GM18868 (cell line): ENCODE results near the gene NLGN1.
"Not testable (repeated sequence)": the region's sequence is repeated elsewhere in the genome, so short reads cannot be mapped to it uniquely, and the experiment has no call there.

Experiments
- ATAC-seq: cut with Tn5 transposase; IDR thresholded peaks from one replicate; pipeline ENCODE4 v1.9.1; 2021; ENCODE audit warnings: mild to moderate bottlenecking, moderate library complexity; ENCODE audit not compliant: unreplicated experiment

The NLGN1 gene

DNA sequence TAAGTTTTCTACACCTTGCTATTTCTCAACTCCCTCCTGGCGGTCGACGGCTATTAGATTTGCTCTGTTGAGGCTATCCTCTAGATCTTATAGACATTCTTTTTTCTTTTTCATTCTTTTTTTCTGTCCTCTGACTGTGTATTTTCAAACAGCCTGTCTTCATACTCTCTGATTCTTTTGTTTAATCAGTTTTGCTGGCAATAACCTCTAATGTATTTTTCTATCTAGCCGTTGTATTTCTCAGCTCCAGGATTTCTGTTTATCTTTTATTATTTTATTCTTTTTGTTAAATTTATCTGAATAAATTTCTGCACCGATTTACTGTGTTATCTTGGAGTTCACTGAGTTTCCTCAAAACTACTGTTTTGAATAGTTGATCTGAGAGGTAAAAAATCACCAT lies 31.5 kb downstream of the NLGN1 start:
- ATAC-seq = no peak

DNA sequence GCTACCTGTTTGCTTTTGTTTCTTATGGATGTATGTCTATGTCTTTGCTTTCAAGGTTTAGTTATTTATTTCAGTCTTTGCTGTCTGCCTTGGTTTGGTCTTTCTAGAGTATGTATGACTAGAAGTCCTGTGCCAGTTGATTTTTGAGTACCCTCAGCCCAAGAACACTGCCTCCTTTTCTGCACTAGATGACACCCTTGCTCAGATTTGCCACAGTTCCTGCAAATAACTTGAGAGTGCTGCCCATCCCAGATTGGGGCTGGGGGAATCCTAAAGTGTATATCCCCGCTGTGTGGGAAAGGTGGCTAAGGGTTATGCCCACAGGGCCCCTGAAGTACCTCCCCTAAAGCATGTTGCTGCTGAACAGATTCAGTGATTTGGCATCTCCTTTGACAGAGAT lies 32.0 kb downstream of the NLGN1 start:
- ATAC-seq = no peak

DNA sequence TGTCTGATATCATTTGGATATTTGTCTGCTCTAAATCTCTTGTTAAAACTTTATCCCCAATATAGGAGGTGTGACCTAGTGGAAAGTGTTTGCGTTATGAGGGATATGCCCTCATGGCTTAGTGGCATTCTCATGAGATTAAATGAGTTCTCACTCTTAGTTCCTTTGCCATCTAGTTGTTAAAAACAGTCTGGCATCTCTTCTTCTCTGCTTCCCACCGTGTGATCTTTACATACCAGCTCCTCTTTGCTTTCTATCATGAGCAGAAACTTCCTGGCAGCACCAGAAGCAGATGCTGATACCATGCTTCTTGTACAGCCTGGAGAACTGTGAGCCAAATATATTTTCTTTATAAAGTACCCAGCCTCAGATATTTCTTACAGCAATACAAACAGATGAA lies 33.0 kb downstream of the NLGN1 start:
- ATAC-seq = no peak

DNA sequence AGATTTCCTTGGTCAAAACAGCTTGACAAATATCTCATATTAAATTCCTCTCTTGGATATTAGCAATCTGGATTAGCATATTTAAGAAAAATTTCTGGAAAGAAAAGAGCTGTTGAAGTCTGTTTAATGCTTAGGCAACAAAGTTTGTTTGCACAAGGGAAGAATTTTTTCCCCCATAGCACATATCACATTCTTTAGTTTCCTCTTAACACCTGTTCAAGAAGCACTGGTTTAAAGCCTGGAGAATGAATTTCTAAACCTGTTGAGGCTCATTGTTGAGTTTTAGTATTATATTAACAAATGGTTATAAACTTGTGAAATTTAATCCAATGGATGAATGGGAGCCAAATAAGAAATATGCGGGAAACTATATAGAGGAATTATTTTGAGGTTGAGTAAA lies 41.5 kb downstream of the NLGN1 start:
- no peak for ATAC-seq

DNA sequence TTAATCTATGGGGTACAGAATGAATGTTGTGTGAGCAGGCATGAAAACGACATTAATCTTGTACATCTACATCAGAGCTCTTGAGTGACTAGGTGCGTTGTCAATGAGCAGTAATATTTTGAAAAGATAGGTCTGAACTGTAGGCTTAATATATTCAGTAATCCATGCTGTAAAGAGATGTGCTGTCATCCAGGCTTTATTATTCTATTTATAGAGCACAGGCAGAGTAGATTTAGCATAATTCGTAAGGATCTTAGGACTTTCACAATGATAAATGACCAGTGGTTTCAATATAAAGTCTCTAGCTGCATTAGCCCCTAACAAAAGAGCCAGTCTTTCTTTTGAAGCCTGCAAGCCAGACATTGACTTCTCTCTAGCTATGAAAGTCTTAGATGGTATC lies 43.0 kb downstream of the NLGN1 start:
- ATAC-seq = no peak

DNA sequence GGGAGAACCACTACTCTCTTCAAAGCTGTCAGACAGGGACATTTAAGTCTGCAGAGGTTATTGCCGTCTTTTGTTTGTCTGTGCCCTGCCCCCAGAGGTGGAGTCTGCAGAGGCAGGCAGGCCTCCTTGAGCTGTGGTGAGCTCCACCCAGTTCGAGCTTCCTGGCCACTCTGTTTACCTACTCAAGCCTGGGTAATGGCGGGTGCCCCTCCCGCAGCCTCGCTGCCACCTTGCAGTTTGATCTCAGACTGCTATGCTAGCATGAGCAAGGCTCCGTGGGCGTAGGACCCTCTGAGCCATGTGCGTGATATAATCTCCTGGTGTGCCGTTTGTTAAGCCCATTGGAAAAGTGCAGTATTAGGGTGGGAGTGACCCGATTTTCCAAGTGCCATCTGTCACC lies 54.0 kb downstream of the NLGN1 start:
- ATAC-seq = not testable (repeated sequence)

DNA sequence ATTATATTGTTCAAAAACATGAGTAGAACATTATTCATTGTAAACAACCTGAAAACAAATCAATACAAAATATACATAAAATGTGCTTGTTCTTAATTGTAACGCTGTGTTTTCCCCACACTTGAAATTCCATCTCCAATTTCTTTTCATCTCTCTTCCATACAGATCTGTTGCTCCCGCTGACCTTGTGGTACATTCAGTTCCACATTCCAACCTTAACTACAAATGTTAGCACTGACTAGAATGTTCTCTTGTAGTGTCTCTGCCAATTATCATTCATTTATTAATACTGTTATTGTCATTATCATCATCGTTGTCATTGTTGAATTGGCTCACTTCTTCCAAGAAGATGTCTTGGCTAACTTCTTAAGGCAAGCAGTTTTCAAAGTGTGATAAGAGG lies 65.7 kb downstream of the NLGN1 start:
- no peak for ATAC-seq

DNA sequence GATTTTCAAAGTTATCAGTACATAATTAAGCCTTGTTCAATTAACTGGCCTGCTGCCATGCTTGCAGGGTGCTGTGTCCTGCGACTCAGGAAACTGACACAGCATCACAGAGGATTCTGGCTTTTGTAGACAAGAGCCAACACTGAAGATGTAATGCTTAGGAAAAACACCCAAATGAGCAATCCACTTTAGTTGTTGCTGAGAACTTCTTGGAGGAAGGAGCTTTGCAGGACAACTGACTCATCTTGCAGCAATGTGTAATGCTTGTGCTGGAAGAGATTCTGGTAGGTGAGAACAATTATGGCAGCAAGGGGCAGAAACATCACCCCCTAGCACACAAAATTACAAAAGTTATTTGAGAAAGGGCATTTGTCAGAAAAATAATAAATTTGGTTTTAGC lies 67.6 kb downstream of the NLGN1 start:
- no peak for ATAC-seq

DNA sequence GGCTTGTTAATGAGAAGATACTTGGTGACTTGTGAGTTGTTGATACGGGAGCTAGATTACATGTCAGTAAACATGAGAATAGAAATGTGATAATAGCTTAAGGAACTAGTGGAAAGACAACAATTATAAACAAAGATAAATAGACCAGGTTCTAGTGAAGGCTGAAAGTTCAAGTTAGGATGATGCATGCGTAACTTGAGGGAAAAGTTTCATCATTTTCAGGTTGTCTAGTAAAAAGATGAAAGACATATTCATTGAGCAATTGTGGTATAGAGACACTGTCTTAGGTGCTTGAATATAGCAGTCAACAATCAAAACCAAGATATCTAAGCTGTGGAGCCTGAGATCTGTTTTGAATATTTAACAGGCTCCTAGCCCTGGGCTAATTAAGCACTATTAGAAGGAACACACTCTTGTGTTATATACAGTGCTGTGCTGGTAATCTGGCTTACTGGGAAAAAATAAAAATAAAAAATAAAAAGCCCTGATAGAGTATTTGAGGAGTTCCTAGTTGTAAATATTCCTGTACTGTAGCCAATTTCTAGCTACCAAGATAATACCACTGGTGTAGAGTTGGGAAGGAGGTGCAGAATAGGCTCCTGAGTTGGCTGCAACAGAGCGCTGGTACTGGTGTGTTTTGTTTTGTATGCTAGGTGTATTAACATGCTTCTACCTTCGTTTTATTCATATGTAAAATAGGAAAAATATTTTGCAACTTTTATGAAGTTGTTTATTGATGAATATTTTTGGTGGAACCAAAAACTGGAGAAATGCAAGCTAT lies 68.5 kb downstream of the NLGN1 start:
- ATAC-seq = no peak

DNA sequence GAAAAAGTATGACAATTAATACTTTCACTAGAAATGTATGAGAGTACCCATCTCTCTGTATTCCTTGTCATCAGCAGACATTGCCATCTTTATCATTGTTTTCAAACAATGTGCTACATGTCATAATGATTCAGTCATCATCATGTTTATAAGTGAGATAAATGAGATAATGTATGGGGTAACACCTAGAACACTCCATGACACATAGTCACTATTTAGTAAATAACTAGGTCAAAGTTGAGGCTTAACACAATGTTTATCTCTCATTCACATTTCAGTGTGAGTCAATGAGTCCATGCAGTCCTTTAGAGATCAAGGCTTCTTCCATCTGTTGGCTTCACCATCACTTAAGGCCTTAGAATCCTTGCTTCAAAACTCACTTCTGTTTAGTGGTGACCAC lies 70.0 kb downstream of the NLGN1 start:
- no peak for ATAC-seq

DNA sequence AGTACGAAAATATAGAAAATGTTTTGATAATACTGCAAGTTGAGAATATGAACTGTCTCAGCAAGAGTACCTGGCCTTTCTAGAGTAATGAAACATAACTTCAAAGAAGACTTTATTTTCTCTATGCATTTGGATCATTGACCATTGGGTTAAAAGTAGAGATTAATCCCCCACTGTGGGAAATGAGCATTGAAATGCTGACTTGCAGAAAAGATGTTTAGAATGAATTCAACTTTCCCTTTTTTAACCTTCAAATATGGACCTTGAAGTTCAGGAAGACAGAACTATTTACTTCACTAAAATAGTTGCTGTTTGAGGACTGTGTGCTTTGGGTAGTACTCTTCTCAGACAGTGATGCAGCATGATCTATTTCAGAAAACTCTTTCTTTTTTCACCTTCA lies 75.7 kb downstream of the NLGN1 start:
- no peak for ATAC-seq

DNA sequence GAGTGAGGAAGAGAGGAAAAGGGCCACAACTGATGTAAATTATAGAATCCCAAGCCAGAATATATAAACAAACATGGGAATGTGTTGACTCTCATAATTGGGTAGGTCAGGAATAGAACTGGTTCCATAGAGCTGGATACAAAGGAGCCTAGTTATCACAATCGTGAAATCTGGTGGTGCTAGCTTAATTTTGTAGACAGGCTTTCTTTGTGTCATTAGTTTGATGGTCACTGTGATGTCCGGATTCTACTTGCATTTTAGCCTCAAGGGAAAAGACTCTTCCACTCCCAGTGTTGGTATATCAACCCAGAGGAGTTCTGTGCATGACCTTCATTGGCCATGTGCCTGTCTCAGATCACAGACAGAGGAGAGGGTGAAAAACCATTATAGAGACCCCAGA lies 81.8 kb downstream of the NLGN1 start:
- ATAC-seq = no peak

DNA sequence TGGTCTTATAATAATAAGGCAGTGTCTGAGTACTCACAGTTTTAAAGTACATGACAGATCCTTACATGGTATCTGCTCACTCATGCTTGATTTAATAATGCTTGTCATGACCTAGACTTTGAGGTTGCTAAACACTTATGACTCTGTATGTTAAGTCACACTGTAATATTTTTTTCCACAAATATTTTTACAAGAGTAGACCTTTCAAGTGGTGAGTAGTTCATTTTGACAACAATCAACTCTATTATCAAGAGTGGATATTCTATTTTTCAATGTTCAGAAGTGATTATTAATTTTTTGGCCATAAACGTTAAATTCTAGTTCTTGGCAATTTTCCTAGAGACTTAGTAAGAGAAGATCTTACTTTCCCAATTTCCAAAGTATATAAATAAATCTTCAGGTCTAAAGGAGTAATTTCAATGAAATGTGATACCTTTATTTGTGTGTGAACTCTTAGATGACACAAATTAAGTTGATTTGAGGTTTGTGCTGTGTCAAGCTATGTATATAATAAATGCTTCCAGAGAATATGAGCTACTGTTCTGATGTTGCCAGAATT lies 104.5 kb downstream of the NLGN1 start:
- ATAC-seq = no peak

DNA sequence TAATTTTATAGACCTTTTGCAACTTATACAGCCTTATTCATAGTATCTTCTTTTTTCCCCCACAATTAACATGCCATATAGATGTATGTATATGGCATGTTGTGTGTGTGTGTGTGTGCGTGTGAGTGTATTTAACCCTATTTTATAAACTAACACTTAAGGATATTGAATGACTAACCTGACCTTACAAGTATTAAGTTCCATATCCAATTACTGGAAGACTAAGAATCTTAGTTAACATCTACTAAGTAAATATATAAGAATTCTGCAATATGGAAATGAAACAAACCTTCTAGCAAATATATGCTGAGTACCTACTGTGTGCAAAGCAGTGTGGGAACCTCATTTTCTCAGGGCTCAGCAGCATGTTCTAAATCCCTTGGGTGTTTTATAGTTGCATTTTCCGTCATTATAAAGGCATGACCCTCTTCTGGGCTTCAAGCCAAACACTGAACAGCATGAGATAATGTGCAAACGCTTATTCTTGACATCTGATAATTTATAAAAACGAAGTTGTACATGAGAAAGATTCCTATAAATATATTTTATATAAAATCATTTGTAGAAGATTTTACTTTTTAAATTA lies 105.5 kb downstream of the NLGN1 start:
- ATAC-seq = no peak

DNA sequence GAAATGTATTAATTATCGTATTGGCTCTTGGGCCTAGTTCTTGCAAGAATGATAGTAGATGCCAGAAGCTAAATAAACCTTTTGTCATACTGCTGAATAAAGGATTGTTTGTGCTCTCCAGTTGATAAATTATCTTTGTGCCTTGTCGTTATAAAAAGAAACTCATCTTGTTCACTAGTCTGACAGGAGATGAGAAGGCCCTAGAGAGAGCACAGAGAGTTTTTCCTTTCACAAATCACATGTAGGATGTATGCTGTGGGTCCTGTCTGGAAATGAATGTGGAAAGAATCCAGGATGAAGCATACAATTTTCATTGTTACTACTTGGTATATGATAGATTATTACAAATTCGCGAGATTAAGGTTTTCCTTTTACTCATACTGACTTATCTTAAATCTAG lies 113.0 kb downstream of the NLGN1 start:
- no peak for ATAC-seq

DNA sequence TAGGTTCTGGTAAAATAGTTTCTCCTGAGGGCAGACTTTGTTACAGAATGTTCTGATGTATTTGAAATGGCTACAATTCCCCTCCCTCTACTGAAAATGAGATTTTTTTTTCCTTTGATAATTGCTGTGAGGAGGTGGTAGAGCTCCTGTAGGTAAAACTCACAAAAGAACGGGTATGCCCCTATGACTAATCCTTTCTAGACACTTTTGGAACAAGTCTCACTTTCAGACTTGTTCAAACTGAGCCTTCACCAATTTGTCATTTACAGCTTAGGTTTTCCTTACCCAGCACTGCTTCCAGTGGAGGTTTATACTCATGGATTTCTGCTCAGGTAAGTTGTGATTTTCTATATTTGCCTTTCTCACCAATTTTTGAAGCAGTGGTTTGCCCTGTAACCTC lies 115.6 kb downstream of the NLGN1 start:
- peak; percentile 96 for ATAC-seq

DNA sequence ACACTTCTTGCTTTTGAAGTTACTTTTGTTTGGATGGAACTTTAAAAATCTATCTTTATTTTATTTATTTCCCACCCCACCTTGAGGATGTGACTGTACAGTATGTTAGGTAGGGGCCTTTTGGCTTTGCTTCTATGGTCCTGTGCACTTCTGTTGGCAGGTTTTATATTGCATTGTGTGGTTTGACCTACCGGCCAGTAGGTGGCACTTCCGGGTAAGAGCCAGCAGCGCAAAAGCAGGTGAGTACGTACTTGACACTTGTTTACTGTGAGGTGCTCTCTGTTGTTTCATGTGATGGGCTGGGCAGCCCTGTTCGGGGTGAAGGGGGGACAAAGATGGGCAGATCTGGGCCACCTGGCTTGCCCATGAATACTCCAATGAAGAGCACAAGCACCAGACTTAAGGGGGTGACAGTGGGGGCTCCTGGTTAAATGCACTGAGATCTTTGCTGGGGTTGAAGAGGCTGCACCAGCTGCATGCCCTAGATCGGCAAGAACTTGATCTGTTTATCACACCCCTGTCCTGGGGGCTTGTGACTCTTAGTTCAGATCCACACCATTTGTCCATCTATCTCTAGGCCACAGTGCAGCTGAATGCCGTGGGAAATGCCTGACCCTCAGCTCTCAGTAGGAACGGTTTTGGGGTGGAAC lies 131.6 kb downstream of the NLGN1 start:
- ATAC-seq = peak; percentile 100

DNA sequence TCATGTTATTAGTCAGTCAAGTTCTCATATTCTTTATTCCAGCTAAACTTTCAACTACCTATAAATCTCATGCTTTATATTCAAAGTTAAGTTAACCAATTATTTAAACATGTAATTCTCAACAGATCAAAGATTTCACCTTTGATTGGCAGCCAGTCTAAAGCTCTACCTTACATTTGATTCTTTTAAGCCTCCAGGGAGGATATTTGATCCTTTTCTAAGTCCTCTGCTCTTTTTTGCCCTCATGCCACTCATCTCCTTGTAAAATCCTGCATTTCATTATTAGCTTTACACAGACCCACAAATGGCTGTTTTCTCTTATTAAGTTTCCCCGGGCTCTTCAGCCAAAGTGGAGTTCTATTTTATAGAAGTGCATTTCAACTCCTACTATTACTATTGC lies 134.1 kb downstream of the NLGN1 start:
- ATAC-seq = no peak

DNA sequence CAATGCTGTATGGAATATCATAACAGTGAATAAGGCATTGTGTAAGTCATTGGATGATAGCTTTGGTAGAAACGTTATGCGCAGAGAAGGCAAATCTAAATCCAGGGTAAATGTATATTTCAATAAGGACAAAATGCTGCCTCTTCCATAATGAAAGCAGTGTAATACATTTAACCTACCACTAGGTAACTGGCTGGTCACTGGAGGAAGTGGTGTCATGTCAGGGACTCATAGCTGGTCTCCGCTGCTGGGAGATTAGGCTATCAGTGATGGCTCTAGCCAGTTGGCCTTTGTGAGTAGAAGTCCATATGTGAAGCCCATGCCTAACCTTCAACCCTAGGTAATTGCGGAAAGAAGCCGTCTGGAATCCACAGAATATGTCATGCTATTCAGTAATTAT lies 140.9 kb downstream of the NLGN1 start:
- peak; percentile 64 for ATAC-seq

DNA sequence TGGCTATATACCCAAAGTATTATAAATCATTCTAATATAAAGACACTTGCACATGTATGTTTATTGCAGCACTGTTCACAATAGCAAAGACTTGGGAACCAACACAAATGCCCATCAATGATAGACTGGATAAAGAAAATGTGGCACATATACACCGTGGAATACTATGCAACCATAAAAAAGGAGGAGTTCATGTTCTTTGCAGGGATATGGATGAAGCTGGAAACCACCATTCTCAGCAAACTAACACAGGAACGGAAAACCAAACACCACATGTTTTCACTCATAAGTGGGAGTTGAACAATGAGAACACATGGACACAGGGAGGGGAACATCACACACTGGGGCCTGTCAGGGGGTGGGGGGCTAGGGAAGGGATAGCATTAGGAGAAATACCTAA lies 148.0 kb downstream of the NLGN1 start:
- ATAC-seq = not testable (repeated sequence)

DNA sequence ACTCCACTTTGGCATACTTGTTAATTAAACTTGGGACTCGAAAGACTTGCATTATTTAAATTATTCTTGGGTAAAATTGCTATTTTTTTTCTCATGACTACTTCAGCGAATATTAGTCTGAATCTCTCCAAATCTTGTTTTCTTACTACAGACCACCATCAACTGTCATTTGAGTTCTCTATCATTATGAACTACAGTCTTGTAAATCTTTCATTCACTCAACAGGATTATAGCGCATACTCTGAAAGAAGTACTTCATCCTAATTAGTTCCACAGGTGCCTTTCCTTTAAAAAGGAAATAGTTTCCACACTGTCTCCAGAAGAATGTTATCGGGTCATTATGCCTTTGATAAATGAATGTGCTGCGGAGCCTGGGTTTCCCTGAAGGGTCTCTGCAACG lies 149.5 kb downstream of the NLGN1 start:
- no peak for ATAC-seq

DNA sequence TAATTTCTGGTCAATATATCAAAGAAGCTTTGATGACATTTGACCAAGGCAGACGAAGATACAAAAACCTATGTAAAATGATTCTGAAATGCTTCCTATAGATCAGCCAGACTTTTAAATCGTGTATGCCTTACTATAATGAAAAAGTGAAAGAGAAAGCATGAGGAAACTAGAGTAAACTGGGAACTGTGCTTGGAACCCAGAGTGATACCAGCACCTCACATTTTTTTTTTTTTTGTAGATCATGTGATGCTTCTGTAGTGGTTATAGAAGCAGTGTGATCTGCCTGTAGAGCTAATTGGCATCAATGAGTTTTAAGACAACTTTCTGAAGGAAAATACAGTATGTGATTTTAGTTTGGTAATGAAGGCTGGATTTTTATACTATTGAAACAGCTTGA lies 150.7 kb downstream of the NLGN1 start:
- no peak for ATAC-seq
